ENCODE measurements around the gene ATP2C1. TPM values are rescaled to one million over a fixed set of nuclear protein-coding genes. Genes with fewer than 3 reads are reported as not detected.
"Not testable (repeated sequence)": the region's sequence is repeated elsewhere in the genome, so short reads cannot be mapped to it uniquely, and the experiment has no call there.

Gene ATP2C1
- total and polyA plus RNA-seq, 2 donors from 2014 or later: 46.8 to 102 TPM

- no peaks in the 10 kb centered on the region for H3K9me3 ChIP-seq (ENCODE audit: control insufficient read depth in 2 of 3, insufficient read depth in 1 of 3, low read length in 3 of 3)
- FAIRE-seq (no peak), DNase-seq (no peak)
- no peak overlapping the region for H3K4me3 ChIP-seq (ENCODE audit: low read length in 3 of 3)
- intact Hi-C loops (cut with DNase I): no loop called here
- no peaks in the 10 kb centered on the region for H3K27me3 ChIP-seq (ENCODE audit: control insufficient read depth, insufficient read depth, low read length)
- H3K36me3 ChIP-seq (ENCODE audit: control insufficient read depth in 2 of 3, insufficient read depth in 3 of 3, low read length in 3 of 3): no peaks in the 10 kb centered on the region
- no peaks in the 10 kb centered on the region for H3K4me1 ChIP-seq (ENCODE audit: control insufficient read depth in 2 of 3, insufficient read depth in 2 of 3, low read depth in 1 of 3, low read length in 3 of 3)
- H3K9ac ChIP-seq (ENCODE audit: low read length in 3 of 3): no peak overlapping the region
- TF ChIP-seq CTCF (IDR thresholded peaks at IDR 0.05; ENCODE audit: borderline replicate concordance, extremely low read depth, insufficient read depth): no peak
- H3K27ac ChIP-seq (ENCODE audit: low read depth in 2 of 2, low read length in 2 of 2): no peak overlapping the region
Observed at GRCh38 chr3:131038326-131038725, 144.4 kb downstream of the ATP2C1 start.

GRCh38 chr3:131042271-131042985, 148.5 kb downstream of the ATP2C1 start:
- H3K27me3 ChIP-seq (ENCODE audit: control insufficient read depth, insufficient read depth, low read length); intact Hi-C loops (cut with DNase I); H3K36me3 ChIP-seq (ENCODE audit: control insufficient read depth in 2 of 3, insufficient read depth in 3 of 3, low read length in 3 of 3); FAIRE-seq; DNase-seq; H3K9ac ChIP-seq (ENCODE audit: low read length in 3 of 3); H3K27ac ChIP-seq (ENCODE audit: low read depth in 2 of 2, low read length in 2 of 2); H3K4me3 ChIP-seq (ENCODE audit: low read length in 3 of 3); H3K9me3 ChIP-seq (ENCODE audit: control insufficient read depth in 2 of 3, insufficient read depth in 1 of 3, low read length in 3 of 3); H3K4me1 ChIP-seq (ENCODE audit: control insufficient read depth in 2 of 3, insufficient read depth in 2 of 3, low read depth in 1 of 3, low read length in 3 of 3): not testable (repeated sequence)

GRCh38 chr3:131047582-131047981, 153.7 kb downstream of the ATP2C1 start:
- FAIRE-seq (no peak), DNase-seq (no peak)
- H3K4me3 ChIP-seq (ENCODE audit: low read length in 3 of 3): no peak overlapping the region
- intact Hi-C loops (cut with DNase I): no loop called here
- H3K4me1 ChIP-seq (ENCODE audit: control insufficient read depth in 2 of 3, insufficient read depth in 2 of 3, low read depth in 1 of 3, low read length in 3 of 3): no peaks in the 10 kb centered on the region
- H3K9me3 ChIP-seq (ENCODE audit: control insufficient read depth in 2 of 3, insufficient read depth in 1 of 3, low read length in 3 of 3): no peaks in the 10 kb centered on the region
- TF ChIP-seq CTCF (IDR thresholded peaks at IDR 0.05; ENCODE audit: borderline replicate concordance, extremely low read depth, insufficient read depth): no peak
- H3K27me3 ChIP-seq (ENCODE audit: control insufficient read depth, insufficient read depth, low read length): no peaks in the 10 kb centered on the region
- H3K9ac ChIP-seq (ENCODE audit: low read length in 3 of 3): no peak overlapping the region
- no peak overlapping the region for H3K27ac ChIP-seq (ENCODE audit: low read depth in 2 of 2, low read length in 2 of 2)
- no peaks in the 10 kb centered on the region for H3K36me3 ChIP-seq (ENCODE audit: control insufficient read depth in 2 of 3, insufficient read depth in 3 of 3, low read length in 3 of 3)

GRCh38 chr3:131048030-131048429, 154.1 kb downstream of the ATP2C1 start:
- no peak for TF ChIP-seq CTCF (IDR thresholded peaks at IDR 0.05; ENCODE audit: borderline replicate concordance, extremely low read depth, insufficient read depth)
- H3K27ac ChIP-seq (ENCODE audit: low read depth in 2 of 2, low read length in 2 of 2): no peak overlapping the region
- H3K4me3 ChIP-seq (ENCODE audit: low read length in 3 of 3): no peak overlapping the region
- DNase-seq (no peak), FAIRE-seq (no peak)
- no peaks in the 10 kb centered on the region for H3K27me3 ChIP-seq (ENCODE audit: control insufficient read depth, insufficient read depth, low read length)
- no peaks in the 10 kb centered on the region for H3K4me1 ChIP-seq (ENCODE audit: control insufficient read depth in 2 of 3, insufficient read depth in 2 of 3, low read depth in 1 of 3, low read length in 3 of 3)
- intact Hi-C loops (cut with DNase I): no loop called here
- H3K9ac ChIP-seq (ENCODE audit: low read length in 3 of 3): no peak overlapping the region
- no peaks in the 10 kb centered on the region for H3K36me3 ChIP-seq (ENCODE audit: control insufficient read depth in 2 of 3, insufficient read depth in 3 of 3, low read length in 3 of 3)
- H3K9me3 ChIP-seq (ENCODE audit: control insufficient read depth in 2 of 3, insufficient read depth in 1 of 3, low read length in 3 of 3): no peaks in the 10 kb centered on the region

Measured in kidney (tissue), 14 donors.